Measurements from ENCODE around the gene KRT33A. TPM values are rescaled to one million over a fixed set of nuclear protein-coding genes. Genes with fewer than 3 reads are reported as not detected.

Gene KRT33A
- total and polyA plus RNA-seq, 8 donors: not detected

- H3K36me3 ChIP-seq: no peaks in the 10 kb centered on the region
- no peaks in the 10 kb centered on the region for H3K4me1 ChIP-seq
- intact Hi-C loops (cut with DNase I): no loop called here
- no peaks in the 10 kb centered on the region for H3K9me3 ChIP-seq
- no peak for DNase-seq
- WGBS, 2 donors: 24 to 36% methylated on average over 2 of the region's 2 CpGs
- no peak for TF ChIP-seq CTCF (IDR thresholded peaks at IDR 0.05)
- no peak overlapping the region for H3K4me3 ChIP-seq
- FAIRE-seq: no peak
- no peak overlapping the region for H3K27ac ChIP-seq
- no peak for ATAC-seq
- no peaks in the 10 kb centered on the region for H3K27me3 ChIP-seq
Observed at GRCh38 chr17:41377546-41377945, 26.9 kb upstream of the KRT33A start.

GRCh38 chr17:41369713-41370112 lies 19.1 kb upstream of the KRT33A start, which contains the start of gene KRT33B:
TSS of gene KRT33B (minus strand) at chr17:41369813. CDS start at chr17:41369750, 63 bp downstream.
- 82 to 100% methylated on average over 1 of the region's 1 CpG for WGBS, 2 donors
- Histone ChIP-seq H3K4me1 (no peaks in the 10 kb centered on the region), H3K9me3 (no peaks in the 10 kb centered on the region), H3K4me3 (no peak within 1 kb of the TSS), H3K27me3 (no peaks in the 10 kb centered on the region), H3K36me3 (no peaks in the 10 kb centered on the region), H3K27ac (no peak within 1 kb of the TSS)
- no peak for TF ChIP-seq CTCF (IDR thresholded peaks at IDR 0.05)
- intact Hi-C loops (cut with DNase I): no loop called here
- FAIRE-seq (no peak), ATAC-seq (no peak), DNase-seq (no peak)

GRCh38 chr17:41369023-41369422 lies 18.4 kb upstream of the KRT33A start:
- H3K27me3 ChIP-seq: no peaks in the 10 kb centered on the region
- H3K4me1 ChIP-seq: no peaks in the 10 kb centered on the region
- H3K27ac ChIP-seq: no peak overlapping the region
- no peak for TF ChIP-seq CTCF (IDR thresholded peaks at IDR 0.05)
- intact Hi-C loops (cut with DNase I): no loop called here
- H3K36me3 ChIP-seq: no peaks in the 10 kb centered on the region
- DNase-seq (no peak), ATAC-seq (no peak), FAIRE-seq (no peak)
- no peaks in the 10 kb centered on the region for H3K9me3 ChIP-seq
- 81 to 85% methylated on average over 2 of the region's 2 CpGs for WGBS, 2 donors
- no peak overlapping the region for H3K4me3 ChIP-seq

- no peaks in the 10 kb centered on the region for H3K4me1 ChIP-seq
- no peak overlapping the region for H3K4me3 ChIP-seq
- no peaks in the 10 kb centered on the region for H3K36me3 ChIP-seq
- no peak for ATAC-seq
- DNase-seq: no peak
- intact Hi-C loops (cut with DNase I): no loop called here
- 71 to 82% methylated on average over 10 of the region's 10 CpGs for WGBS, 2 donors
- H3K27me3 ChIP-seq: no peaks in the 10 kb centered on the region
- H3K9me3 ChIP-seq: no peaks in the 10 kb centered on the region
- H3K27ac ChIP-seq: no peak overlapping the region
- no peak for FAIRE-seq
- no peak for TF ChIP-seq CTCF (IDR thresholded peaks at IDR 0.05)
Observed at GRCh38 chr17:41367426-41368075, 16.9 kb upstream of the KRT33A start.

GRCh38 chr17:41366070-41366469 lies 15.4 kb upstream of the KRT33A start:
- Histone ChIP-seq H3K4me1 (no peaks in the 10 kb centered on the region), H3K27me3 (no peaks in the 10 kb centered on the region), H3K9me3 (no peaks in the 10 kb centered on the region), H3K27ac (no peak overlapping the region), H3K4me3 (no peak overlapping the region), H3K36me3 (no peaks in the 10 kb centered on the region)
- intact Hi-C loops (cut with DNase I): no loop called here
- no peak for FAIRE-seq
- ATAC-seq: no peak
- no peak for DNase-seq
- TF ChIP-seq CTCF (IDR thresholded peaks at IDR 0.05): no peak
